ENCODE data around the gene GRK7.

GRCh38 chr3:141793476-141794260 lies 30.5 kb downstream of the GRK7 start:
- no peak for TF ChIP-seq EZH2 (IDR thresholded peaks at IDR 0.05; ENCODE audit: insufficient read depth, poor library complexity, severe bottlenecking)
- TF ChIP-seq EZH2phosphoT487 (IDR thresholded peaks at IDR 0.05; ENCODE audit: insufficient read depth, low read depth), result no peak
